DOHH2 (cell line): ENCODE results near the gene SPATA13.

Experiments
- EZH2phosphoT487 ChIP-seq: fragments of 200-600 bp; sonication (generic); IDR thresholded peaks from 2 replicates; pipeline ENCODE4 v1.6.1; 2017; ENCODE audit warnings: borderline replicate concordance, mild to moderate bottlenecking, antibody characterized with exemption, low read length, moderate library complexity, mixed read lengths
- TF ChIP-seq, protein P1 (sequence below): fragments of 200-600 bp; sonication (generic); IDR thresholded peaks from one replicate; pipeline ENCODE4 v1.5.1; 2014; ENCODE audit warnings: antibody characterized with exemption, mild to moderate bottlenecking, low read depth, low read length; ENCODE audit not compliant: poor library complexity, severe bottlenecking

DNA sequence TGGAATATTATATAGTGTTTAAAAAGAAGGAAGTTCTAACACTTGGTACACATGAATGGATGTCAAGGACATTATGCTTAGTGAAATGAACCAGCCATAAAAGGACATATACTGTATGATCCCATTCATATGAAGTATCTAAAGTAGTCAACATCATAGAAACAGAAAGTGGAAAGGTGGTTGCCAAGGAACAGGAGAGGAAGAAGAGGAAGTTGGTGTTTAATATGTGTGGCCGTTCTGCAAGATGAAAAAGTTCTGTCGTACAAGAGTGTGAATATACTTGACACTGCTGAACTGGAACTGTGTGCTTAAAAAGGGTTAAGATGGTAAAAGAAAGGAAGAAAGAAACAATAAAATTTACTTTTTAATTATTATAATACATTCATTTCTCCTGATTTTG lies 115.8 kb downstream of the SPATA13 start:
- TF ChIP-seq, protein P1, sequence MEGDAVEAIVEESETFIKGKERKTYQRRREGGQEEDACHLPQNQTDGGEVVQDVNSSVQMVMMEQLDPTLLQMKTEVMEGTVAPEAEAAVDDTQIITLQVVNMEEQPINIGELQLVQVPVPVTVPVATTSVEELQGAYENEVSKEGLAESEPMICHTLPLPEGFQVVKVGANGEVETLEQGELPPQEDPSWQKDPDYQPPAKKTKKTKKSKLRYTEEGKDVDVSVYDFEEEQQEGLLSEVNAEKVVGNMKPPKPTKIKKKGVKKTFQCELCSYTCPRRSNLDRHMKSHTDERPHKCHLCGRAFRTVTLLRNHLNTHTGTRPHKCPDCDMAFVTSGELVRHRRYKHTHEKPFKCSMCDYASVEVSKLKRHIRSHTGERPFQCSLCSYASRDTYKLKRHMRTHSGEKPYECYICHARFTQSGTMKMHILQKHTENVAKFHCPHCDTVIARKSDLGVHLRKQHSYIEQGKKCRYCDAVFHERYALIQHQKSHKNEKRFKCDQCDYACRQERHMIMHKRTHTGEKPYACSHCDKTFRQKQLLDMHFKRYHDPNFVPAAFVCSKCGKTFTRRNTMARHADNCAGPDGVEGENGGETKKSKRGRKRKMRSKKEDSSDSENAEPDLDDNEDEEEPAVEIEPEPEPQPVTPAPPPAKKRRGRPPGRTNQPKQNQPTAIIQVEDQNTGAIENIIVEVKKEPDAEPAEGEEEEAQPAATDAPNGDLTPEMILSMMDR = no peak
- TF ChIP-seq EZH2phosphoT487 = no peak
